Measurements from ENCODE around the gene ARL3. TPM values are rescaled to one million over a fixed set of nuclear protein-coding genes. Genes with fewer than 3 reads are reported as not detected.

Gene ARL3
- total RNA-seq, 3 donors from 2014 or later = 2.4 to 11.2 (median 4.4) TPM

GRCh38 chr10:102741726-102742237 lies 27.6 kb upstream of the ARL3 start:
- Histone ChIP-seq H3K36me3 (ENCODE audit: low read depth) (no peaks in the 10 kb centered on the region), H3K9me3 (no peaks in the 10 kb centered on the region), H3K4me3 (no peak overlapping the region), H3K4me1 (ENCODE audit: low read depth) (no peaks in the 10 kb centered on the region)
- intact Hi-C loops (cut with DNase I, micrococcal nuclease) = loop anchor here in 1 of 2 donors (10.0 kb wide), 1 partner anchor 73 kb away; no protein-coding TSS in a partner anchor
- no peak for ATAC-seq
- TF ChIP-seq CTCF (IDR thresholded peaks at IDR 0.05) = no peak
- no peak for DNase-seq

- Histone ChIP-seq H3K9me3 (no peaks in the 10 kb centered on the region), H3K4me1 (ENCODE audit: low read depth) (no peaks in the 10 kb centered on the region), H3K36me3 (ENCODE audit: low read depth) (no peaks in the 10 kb centered on the region), H3K4me3 (no peak overlapping the region)
- intact Hi-C loops (cut with DNase I, micrococcal nuclease) = loop anchor here in 1 of 2 donors (10.0 kb wide), 1 partner anchor 75 kb away; no protein-coding TSS in a partner anchor
- TF ChIP-seq CTCF (IDR thresholded peaks at IDR 0.05) = no peak
- DNase-seq (no peak), ATAC-seq (no peak)
Measured at GRCh38 chr10:102740229-102740628, 26.0 kb upstream of the ARL3 start.

- intact Hi-C loops (cut with DNase I, micrococcal nuclease) = loop anchor here in 1 of 2 donors (10.0 kb wide), 1 partner anchor 166 kb away; no protein-coding TSS in a partner anchor
- Histone ChIP-seq H3K4me3 (no peak overlapping the region), H3K36me3 (ENCODE audit: low read depth) (no peaks in the 10 kb centered on the region), H3K4me1 (ENCODE audit: low read depth) (no peaks in the 10 kb centered on the region), H3K9me3 (no peaks in the 10 kb centered on the region)
- ATAC-seq (no peak), DNase-seq (no peak)
- no peak for TF ChIP-seq CTCF (IDR thresholded peaks at IDR 0.05)
Measured at GRCh38 chr10:102738692-102739121, 24.5 kb upstream of the ARL3 start.

GRCh38 chr10:102735065-102735562 lies 20.9 kb upstream of the ARL3 start:
- Histone ChIP-seq H3K9me3 (no peaks in the 10 kb centered on the region), H3K4me3 (no peak overlapping the region), H3K4me1 (ENCODE audit: low read depth) (no peaks in the 10 kb centered on the region), H3K36me3 (ENCODE audit: low read depth) (no peaks in the 10 kb centered on the region)
- TF ChIP-seq CTCF (IDR thresholded peaks at IDR 0.05) = no peak
- intact Hi-C loops (cut with DNase I, micrococcal nuclease) = loop anchor here in 1 of 2 donors (10.0 kb wide), 1 partner anchor 170 kb away; no protein-coding TSS in a partner anchor
- DNase-seq = no peak
- ATAC-seq = no peak

GRCh38 chr10:102732661-102733060 lies 18.5 kb upstream of the ARL3 start:
- intact Hi-C loops (cut with DNase I, micrococcal nuclease) = loop anchor here (5.0 to 10.0 kb wide), 2 partner anchors 170 to 172 kb away; no protein-coding TSS in a partner anchor
- no peak for TF ChIP-seq CTCF (IDR thresholded peaks at IDR 0.05)

More at GRCh38 chr10:102732661-102733060, 18.5 kb upstream of the ARL3 start:
- no peaks in the 10 kb centered on the region for H3K9me3 ChIP-seq
- no peak overlapping the region for H3K4me3 ChIP-seq
- ATAC-seq (no peak), DNase-seq (no peak)
- no peaks in the 10 kb centered on the region for H3K36me3 ChIP-seq (ENCODE audit: low read depth)
- H3K4me1 ChIP-seq (ENCODE audit: low read depth) = no peaks in the 10 kb centered on the region

Measured in mucosa of descending colon (tissue), 3 donors.